Panc1 (cell line): ENCODE data around the gene GULP1. TPM values are rescaled to one million over a fixed set of nuclear protein-coding genes. Genes with fewer than 3 reads are reported as not detected.
A peak's percentile ranks its signal among the peaks of the same experiment; 100 is the strongest.

ENCODE experiments used
- ATAC-seq: fragments of 200-7000 bp; cut with Tn5 transposase; 2 replicates; pipeline ENCODE4 v1.9.1; 2020; ENCODE audit warnings: mild to moderate bottlenecking, moderate library complexity
- BruUV-seq: library from RNA; stranded (reverse); fragments of 400-500 nt; replicated peaks from 2 replicates; lab custom pipeline; 2021; lab: Mats Ljungman, UMichigan
- CTCF ChIA-PET: fragments of 300-600 bp; sonication (Branson Sonifier 250); formaldehyde crosslinking; loops from one replicate; lab custom pipeline; 2022; ENCODE audit warnings: antibody characterized with exemption; lab: Charles Lee
- POLR2A ChIA-PET: fragments of 300-600 bp; sonication (Branson Sonifier 250); formaldehyde crosslinking; loops from one replicate; lab custom pipeline; 2022; ENCODE audit warnings: antibody characterized with exemption; lab: Charles Lee
- DNase-seq: peaks from one replicate; pipeline ENCODE4 v3.0.0-alpha.2; 2010; ENCODE audit warnings: low read depth, low spot score
- H3K27ac ChIP-seq: 2 replicates; pipeline ENCODE4 v1.5.1; 2011; ENCODE audit warnings: mild to moderate bottlenecking, low read length, inconsistent platforms
- H3K27me3 ChIP-seq: fragments of 200-500 bp; sonication (Bioruptor generic); 2 replicates; pipeline ENCODE4 v1.6.0; 2014; ENCODE audit warnings: low read length, inconsistent platforms; ENCODE audit not compliant: control insufficient read depth, insufficient read depth
- H3K36me3 ChIP-seq: fragments of 200-500 bp; sonication (Bioruptor generic); 2 replicates; pipeline ENCODE4 v1.5.1; 2014; ENCODE audit warnings: inconsistent platforms, mild to moderate bottlenecking, low read length, moderate library complexity; ENCODE audit not compliant: control insufficient read depth, insufficient read depth
- H3K4me1 ChIP-seq: 2 replicates; pipeline ENCODE4 v1.5.1; 2011; ENCODE audit warnings: inconsistent platforms, mild to moderate bottlenecking, low read length, moderate library complexity; ENCODE audit not compliant: control insufficient read depth, insufficient read depth
- H3K4me3 ChIP-seq, 2 experiments: 2 replicates each; pipeline ENCODE4 v1.5.1; 2011 to 2012; ENCODE audit warnings: low read depth in 2 of 2, low read length in 2 of 2, mild to moderate bottlenecking in 2 of 2, inconsistent platforms in 1 of 2, moderate library complexity in 1 of 2
- H3K9me3 ChIP-seq: fragments of 200-500 bp; sonication (Bioruptor generic); 2 replicates; pipeline ENCODE4 v1.5.1; 2014; ENCODE audit warnings: low read depth, mild to moderate bottlenecking, inconsistent platforms, low read length, moderate library complexity; ENCODE audit not compliant: control insufficient read depth, insufficient read depth
- POLR2AphosphoS5 ChIP-seq: IDR thresholded peaks from 2 replicates; pipeline ENCODE4 v1.6.1; 2012; ENCODE audit warnings: mild to moderate bottlenecking, low read depth, low read length, moderate library complexity
- SIN3A ChIP-seq: IDR thresholded peaks from 2 replicates; pipeline ENCODE4 v1.6.1; 2012; ENCODE audit warnings: low read depth, mild to moderate bottlenecking, low read length, moderate library complexity, borderline replicate concordance; ENCODE audit not compliant: insufficient read depth
- TCF7L2 ChIP-seq: IDR thresholded peaks from 2 replicates; pipeline ENCODE4 v1.6.1; 2011; ENCODE audit warnings: mild to moderate bottlenecking, low read depth, low read length, inconsistent platforms
- in situ Hi-C: cut with HindIII; loops from 2 replicates; pipeline ENCODE4 v1.10.0; 2016; ENCODE audit warnings: low sequenced_read_pairs, low pct_unique_long_range_greater_than_20kb
- intact Hi-C: fragments of 100-400 bp; cut with micrococcal nuclease; formaldehyde crosslinking; loops from one replicate; pipeline ENCODE4 v1.10.0; 2022; ENCODE audit not compliant: unreplicated experiment
- total RNA-seq: library from RNA; stranded (reverse); gene quantifications from one replicate; pipeline ENCODE4 v1.2.1, GENCODE V29; 2021; ENCODE audit not compliant: unreplicated experiment
- TF ChIP-seq, protein P1 (sequence below), 2 experiments: IDR thresholded peaks; 2 replicates each; pipeline ENCODE4 v1.6.1; 2011 to 2012; ENCODE audit warnings: low read depth in 2 of 2, control low read depth in 1 of 2, low read length in 1 of 2, mild to moderate bottlenecking in 1 of 2, moderate library complexity in 1 of 2; ENCODE audit not compliant: insufficient read depth in 1 of 2
- TF ChIP-seq, protein P2 (sequence below): fragments of 450-650 bp; IDR thresholded peaks from 2 replicates; pipeline ENCODE4 v1.5.1; 2017; ENCODE audit warnings: mild to moderate bottlenecking

GULP1 gene
- total RNA-seq, 1 experiment from 2014 or later = 51.5 TPM

DNA sequence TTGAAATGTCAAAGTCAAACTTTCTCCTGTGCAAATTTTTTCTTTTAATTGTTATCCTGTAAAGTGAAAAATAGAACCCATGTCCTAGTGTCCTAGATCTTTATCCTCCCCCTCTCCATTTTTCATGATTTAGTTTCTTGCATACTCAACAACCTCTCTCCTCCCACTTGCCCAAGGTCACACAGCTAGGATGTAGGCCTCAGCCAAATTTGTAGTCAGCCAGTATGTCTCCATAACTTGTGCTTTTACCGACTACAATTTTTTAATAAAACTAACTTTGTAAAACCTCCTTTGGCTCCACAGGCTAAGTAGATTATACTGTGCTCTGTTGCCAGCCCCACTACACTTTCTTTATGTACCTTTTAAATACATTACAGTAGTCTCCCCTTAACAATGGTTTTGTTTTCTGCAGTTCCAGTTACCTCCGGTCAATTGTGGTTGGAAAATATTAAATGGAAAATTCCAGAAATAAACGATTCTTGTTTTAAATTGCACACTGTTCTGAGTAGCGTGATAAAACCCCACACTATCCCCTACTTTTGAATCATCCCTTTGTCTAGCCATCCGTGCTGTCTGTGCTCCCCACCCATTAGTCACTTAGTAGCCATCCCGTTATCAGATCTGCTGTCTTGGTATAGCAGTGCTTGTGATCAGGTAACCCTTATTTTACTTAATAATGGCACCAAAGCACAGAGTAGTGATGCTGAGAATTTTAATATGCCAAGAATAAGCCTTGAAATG, 22.8 kb downstream of the GULP1 start:
- peak overlapping the region; percentile 81 for H3K27ac ChIP-seq
- H3K36me3 ChIP-seq = no peaks in the 10 kb centered on the region
- no peaks in the 10 kb centered on the region; the same call in 1 of the 2 replicates for H3K9me3 ChIP-seq
- TF ChIP-seq, protein P1, sequence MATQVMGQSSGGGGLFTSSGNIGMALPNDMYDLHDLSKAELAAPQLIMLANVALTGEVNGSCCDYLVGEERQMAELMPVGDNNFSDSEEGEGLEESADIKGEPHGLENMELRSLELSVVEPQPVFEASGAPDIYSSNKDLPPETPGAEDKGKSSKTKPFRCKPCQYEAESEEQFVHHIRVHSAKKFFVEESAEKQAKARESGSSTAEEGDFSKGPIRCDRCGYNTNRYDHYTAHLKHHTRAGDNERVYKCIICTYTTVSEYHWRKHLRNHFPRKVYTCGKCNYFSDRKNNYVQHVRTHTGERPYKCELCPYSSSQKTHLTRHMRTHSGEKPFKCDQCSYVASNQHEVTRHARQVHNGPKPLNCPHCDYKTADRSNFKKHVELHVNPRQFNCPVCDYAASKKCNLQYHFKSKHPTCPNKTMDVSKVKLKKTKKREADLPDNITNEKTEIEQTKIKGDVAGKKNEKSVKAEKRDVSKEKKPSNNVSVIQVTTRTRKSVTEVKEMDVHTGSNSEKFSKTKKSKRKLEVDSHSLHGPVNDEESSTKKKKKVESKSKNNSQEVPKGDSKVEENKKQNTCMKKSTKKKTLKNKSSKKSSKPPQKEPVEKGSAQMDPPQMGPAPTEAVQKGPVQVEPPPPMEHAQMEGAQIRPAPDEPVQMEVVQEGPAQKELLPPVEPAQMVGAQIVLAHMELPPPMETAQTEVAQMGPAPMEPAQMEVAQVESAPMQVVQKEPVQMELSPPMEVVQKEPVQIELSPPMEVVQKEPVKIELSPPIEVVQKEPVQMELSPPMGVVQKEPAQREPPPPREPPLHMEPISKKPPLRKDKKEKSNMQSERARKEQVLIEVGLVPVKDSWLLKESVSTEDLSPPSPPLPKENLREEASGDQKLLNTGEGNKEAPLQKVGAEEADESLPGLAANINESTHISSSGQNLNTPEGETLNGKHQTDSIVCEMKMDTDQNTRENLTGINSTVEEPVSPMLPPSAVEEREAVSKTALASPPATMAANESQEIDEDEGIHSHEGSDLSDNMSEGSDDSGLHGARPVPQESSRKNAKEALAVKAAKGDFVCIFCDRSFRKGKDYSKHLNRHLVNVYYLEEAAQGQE (IDR thresholded peaks at IDR 0.05; ENCODE audit: insufficient read depth in 1 of 2, low read depth in 2 of 2, low read length in 1 of 2) = no peak
- no peak for TF ChIP-seq POLR2AphosphoS5
- TF ChIP-seq TCF7L2 = no peak
- TF ChIP-seq, protein P2, sequence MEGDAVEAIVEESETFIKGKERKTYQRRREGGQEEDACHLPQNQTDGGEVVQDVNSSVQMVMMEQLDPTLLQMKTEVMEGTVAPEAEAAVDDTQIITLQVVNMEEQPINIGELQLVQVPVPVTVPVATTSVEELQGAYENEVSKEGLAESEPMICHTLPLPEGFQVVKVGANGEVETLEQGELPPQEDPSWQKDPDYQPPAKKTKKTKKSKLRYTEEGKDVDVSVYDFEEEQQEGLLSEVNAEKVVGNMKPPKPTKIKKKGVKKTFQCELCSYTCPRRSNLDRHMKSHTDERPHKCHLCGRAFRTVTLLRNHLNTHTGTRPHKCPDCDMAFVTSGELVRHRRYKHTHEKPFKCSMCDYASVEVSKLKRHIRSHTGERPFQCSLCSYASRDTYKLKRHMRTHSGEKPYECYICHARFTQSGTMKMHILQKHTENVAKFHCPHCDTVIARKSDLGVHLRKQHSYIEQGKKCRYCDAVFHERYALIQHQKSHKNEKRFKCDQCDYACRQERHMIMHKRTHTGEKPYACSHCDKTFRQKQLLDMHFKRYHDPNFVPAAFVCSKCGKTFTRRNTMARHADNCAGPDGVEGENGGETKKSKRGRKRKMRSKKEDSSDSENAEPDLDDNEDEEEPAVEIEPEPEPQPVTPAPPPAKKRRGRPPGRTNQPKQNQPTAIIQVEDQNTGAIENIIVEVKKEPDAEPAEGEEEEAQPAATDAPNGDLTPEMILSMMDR = no peak
- no peak for TF ChIP-seq SIN3A
- peak overlapping the region in 1 of 2 experiments; percentile 7; a peak in 1 of 4 replicates for H3K4me3 ChIP-seq
- CTCF ChIA-PET = no interaction called here
- no TSS peak for BruUV-seq
- in situ Hi-C loops = no loop called here
- H3K4me1 ChIP-seq = peaks cover 28% of the 10 kb centered on the region
- no peaks in the 10 kb centered on the region for H3K27me3 ChIP-seq
- DNase-seq = no peak
- POLR2A ChIA-PET = no interaction called here
- ATAC-seq = peak; percentile 65
- intact Hi-C loops = no loop called here

DNA sequence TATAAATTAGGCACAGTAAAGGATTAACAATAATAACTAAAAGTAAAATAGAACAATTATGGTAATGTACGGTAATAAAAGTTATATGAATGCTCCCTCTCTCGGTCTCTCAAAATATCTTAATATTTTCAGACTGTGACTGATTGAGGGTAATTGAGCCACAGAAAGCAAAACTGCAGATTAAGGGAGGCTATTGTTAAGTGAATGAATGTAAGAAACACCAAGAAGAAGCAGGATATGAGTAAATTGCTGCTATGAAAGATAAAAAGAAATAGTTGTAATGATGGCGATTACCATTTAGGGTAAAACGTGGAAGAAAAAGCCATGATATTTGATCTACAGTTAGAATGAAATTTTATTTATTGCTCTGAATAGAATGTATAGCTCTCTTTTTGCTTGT, 24.1 kb downstream of the GULP1 start:
- TF ChIP-seq POLR2AphosphoS5 = no peak
- TF ChIP-seq, protein P1 (IDR thresholded peaks at IDR 0.05; ENCODE audit: insufficient read depth in 1 of 2, low read depth in 2 of 2, low read length in 1 of 2) = no peak
- TF ChIP-seq TCF7L2 = no peak
- TF ChIP-seq, protein P2 = no peak
- TF ChIP-seq SIN3A = no peak
- Histone ChIP-seq H3K27me3 (no peaks in the 10 kb centered on the region), H3K9me3 (no peaks in the 10 kb centered on the region; the same call in 1 of the 2 replicates), H3K27ac (peak overlapping the region; percentile 81), H3K4me1 (peaks cover 28% of the 10 kb centered on the region), H3K36me3 (no peaks in the 10 kb centered on the region), H3K4me3 (no peak overlapping the region)
- no peak for ATAC-seq
- POLR2A ChIA-PET = no interaction called here
- no peak for DNase-seq
- intact Hi-C loops (no loop called here), in situ Hi-C loops (no loop called here)
- CTCF ChIA-PET = no interaction called here
- BruUV-seq = no TSS peak
